Esophagus squamous epithelium (tissue), 4 donors: ENCODE data around the gene MMP25.
"Not testable (repeated sequence)": the region's sequence is repeated elsewhere in the genome, so short reads cannot be mapped to it uniquely, and the experiment has no call there.

Source experiments
- POLR2A ChIP-seq, 4 donors: fragments of 450-650 bp; IDR thresholded peaks; one replicate each; pipeline ENCODE4 v1.6.1; 2017; ENCODE audit warnings: antibody characterized with exemption in 4 of 4, mild to moderate bottlenecking in 4 of 4, moderate library complexity in 3 of 4
- TF ChIP-seq, protein P1 (sequence below), 6 experiments: fragments of 450-650 bp in 4 of 6; fragments of 200-600 bp in 2 of 6; sonication (generic) in 2 of 6; IDR thresholded peaks; one replicate each; pipeline ENCODE4 v1.5.1; 2016 to 2019; ENCODE audit warnings: antibody characterized with exemption in 6 of 6, mild to moderate bottlenecking in 4 of 6, moderate library complexity in 4 of 6

DNA sequence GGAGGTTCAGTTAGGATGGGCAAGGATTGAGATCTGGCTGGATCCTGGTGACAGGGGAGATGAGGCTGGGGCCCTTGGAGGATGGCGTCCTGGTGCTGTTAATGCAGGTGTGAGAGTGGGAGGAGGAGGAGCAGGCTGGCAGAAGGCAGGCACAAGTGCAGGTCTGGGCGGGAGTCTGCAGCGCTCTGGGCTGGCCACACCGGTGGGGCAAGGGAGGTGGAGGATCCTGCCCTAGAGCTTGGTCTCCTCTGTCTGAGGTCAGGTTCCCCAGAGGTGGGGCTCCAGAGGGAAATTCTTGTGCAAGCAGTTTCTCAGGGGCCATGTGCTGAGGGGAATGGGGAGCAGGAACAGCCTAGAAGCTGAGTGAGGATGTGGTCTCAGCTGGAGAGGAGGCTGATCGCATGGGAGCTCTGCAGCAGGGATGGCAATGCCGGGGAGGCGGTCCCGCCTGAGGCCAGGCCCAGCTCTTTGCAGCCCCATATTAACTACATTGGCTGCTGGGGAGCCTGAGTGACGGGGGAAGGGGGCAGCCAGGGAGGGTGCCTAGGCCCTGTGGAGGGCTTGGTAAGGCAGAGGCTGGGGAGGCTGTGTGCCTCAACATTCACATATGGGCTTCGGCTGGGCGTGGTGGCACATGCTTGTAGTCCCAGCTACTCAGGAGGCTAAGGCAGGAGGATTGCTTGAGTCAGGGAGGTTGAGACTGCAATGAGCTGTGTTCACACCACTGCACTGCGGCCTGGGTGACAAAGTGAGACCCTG lies 6.4 kb downstream of the MMP25 start:
- TF ChIP-seq, protein P1, sequence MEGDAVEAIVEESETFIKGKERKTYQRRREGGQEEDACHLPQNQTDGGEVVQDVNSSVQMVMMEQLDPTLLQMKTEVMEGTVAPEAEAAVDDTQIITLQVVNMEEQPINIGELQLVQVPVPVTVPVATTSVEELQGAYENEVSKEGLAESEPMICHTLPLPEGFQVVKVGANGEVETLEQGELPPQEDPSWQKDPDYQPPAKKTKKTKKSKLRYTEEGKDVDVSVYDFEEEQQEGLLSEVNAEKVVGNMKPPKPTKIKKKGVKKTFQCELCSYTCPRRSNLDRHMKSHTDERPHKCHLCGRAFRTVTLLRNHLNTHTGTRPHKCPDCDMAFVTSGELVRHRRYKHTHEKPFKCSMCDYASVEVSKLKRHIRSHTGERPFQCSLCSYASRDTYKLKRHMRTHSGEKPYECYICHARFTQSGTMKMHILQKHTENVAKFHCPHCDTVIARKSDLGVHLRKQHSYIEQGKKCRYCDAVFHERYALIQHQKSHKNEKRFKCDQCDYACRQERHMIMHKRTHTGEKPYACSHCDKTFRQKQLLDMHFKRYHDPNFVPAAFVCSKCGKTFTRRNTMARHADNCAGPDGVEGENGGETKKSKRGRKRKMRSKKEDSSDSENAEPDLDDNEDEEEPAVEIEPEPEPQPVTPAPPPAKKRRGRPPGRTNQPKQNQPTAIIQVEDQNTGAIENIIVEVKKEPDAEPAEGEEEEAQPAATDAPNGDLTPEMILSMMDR (IDR thresholded peaks at IDR 0.05): not testable (repeated sequence)
- TF ChIP-seq POLR2A (IDR thresholded peaks at IDR 0.05): not testable (repeated sequence)
